H9 (cell line): ENCODE results near the gene FAM209A. TPM values are rescaled to one million over a fixed set of nuclear protein-coding genes. Genes with fewer than 3 reads are reported as not detected.
"Not testable (repeated sequence)": the region's sequence is repeated elsewhere in the genome, so short reads cannot be mapped to it uniquely, and the experiment has no call there.

Experiments
- DNase-seq: peaks from one replicate; pipeline ENCODE4 v3.0.0-alpha.2; 2017
- H2AFZ ChIP-seq: one replicate; pipeline ENCODE4 v1.6.1; 2013; ENCODE audit warnings: mild to moderate bottlenecking, low read length, control low read depth, moderate library complexity
- H2AK5ac ChIP-seq: 2 replicates; pipeline ENCODE4 v1.6.1; 2013; ENCODE audit warnings: low read length, control low read depth, mixed read lengths; ENCODE audit not compliant: insufficient read length
- H2BK120ac ChIP-seq: one replicate; pipeline ENCODE4 v1.6.1; 2013; ENCODE audit warnings: low read depth, mild to moderate bottlenecking, low read length, control low read depth, inconsistent platforms; ENCODE audit not compliant: poor library complexity, severe bottlenecking
- H2BK12ac ChIP-seq: 2 replicates; pipeline ENCODE4 v1.6.1; 2013; ENCODE audit warnings: low read length, control low read depth, mixed read lengths, low read depth; ENCODE audit not compliant: insufficient read length
- H2BK15ac ChIP-seq: 2 replicates; pipeline ENCODE4 v1.6.1; 2013; ENCODE audit warnings: low read depth, low read length, control low read depth
- H2BK20ac ChIP-seq: one replicate; pipeline ENCODE4 v1.6.1; 2013; ENCODE audit warnings: low read depth, mild to moderate bottlenecking, low read length, control low read depth, inconsistent platforms; ENCODE audit not compliant: poor library complexity, severe bottlenecking
- H2BK5ac ChIP-seq: 2 replicates; pipeline ENCODE4 v1.6.1; 2013; ENCODE audit warnings: low read length, control low read depth, mixed read lengths; ENCODE audit not compliant: insufficient read length
- H3K14ac ChIP-seq: 2 replicates; pipeline ENCODE4 v1.6.1; 2013; ENCODE audit warnings: low read length, control low read depth; ENCODE audit not compliant: insufficient read depth
- H3K18ac ChIP-seq: 2 replicates; pipeline ENCODE4 v1.6.1; 2013; ENCODE audit warnings: low read depth, mild to moderate bottlenecking, mixed read lengths, low read length, control low read depth; ENCODE audit not compliant: insufficient read length
- H3K23ac ChIP-seq: 2 replicates; pipeline ENCODE4 v1.6.1; 2013; ENCODE audit warnings: low read length, control low read depth, mixed read lengths, low read depth; ENCODE audit not compliant: insufficient read length
- H3K23me2 ChIP-seq: 2 replicates; pipeline ENCODE4 v1.6.1; 2013; ENCODE audit warnings: low read depth, mild to moderate bottlenecking, mixed read lengths, low read length, control low read depth; ENCODE audit not compliant: insufficient read length, poor library complexity, severe bottlenecking
- H3K27ac ChIP-seq: 2 replicates; pipeline ENCODE4 v1.5.1; 2013; ENCODE audit warnings: low read length, control low read depth, mixed read lengths, low read depth; ENCODE audit not compliant: insufficient read length
- H3K27me3 ChIP-seq: 2 replicates; pipeline ENCODE4 v1.6.1; 2013; ENCODE audit warnings: low read length, control low read depth, inconsistent platforms; ENCODE audit not compliant: insufficient read depth
- H3K4ac ChIP-seq: 2 replicates; pipeline ENCODE4 v1.6.1; 2013; ENCODE audit warnings: low read depth, mild to moderate bottlenecking, control low read depth, inconsistent platforms, low read length, moderate library complexity
- H3K4me1 ChIP-seq: 2 replicates; pipeline ENCODE4 v1.6.1; 2013; ENCODE audit warnings: low read length, control low read depth, inconsistent platforms; ENCODE audit not compliant: insufficient read depth
- H3K4me2 ChIP-seq: 2 replicates; pipeline ENCODE4 v1.6.1; 2013; ENCODE audit warnings: low read length, control low read depth, mixed read lengths; ENCODE audit not compliant: insufficient read length, insufficient read depth
- H3K56ac ChIP-seq: 2 replicates; pipeline ENCODE4 v1.6.1; 2013; ENCODE audit warnings: low read depth, mild to moderate bottlenecking, mixed read lengths, low read length, control low read depth; ENCODE audit not compliant: insufficient read length
- H3K79me1 ChIP-seq: 2 replicates; pipeline ENCODE4 v1.6.1; 2013; ENCODE audit warnings: low read depth, mild to moderate bottlenecking, moderate library complexity, low read length, control low read depth, inconsistent platforms; ENCODE audit not compliant: insufficient read depth, poor library complexity, severe bottlenecking
- H3K79me2 ChIP-seq: 2 replicates; pipeline ENCODE4 v1.6.1; 2013; ENCODE audit warnings: low read length, control low read depth, inconsistent platforms; ENCODE audit not compliant: insufficient read depth
- H3K9ac ChIP-seq: 2 replicates; pipeline ENCODE4 v1.6.1; 2013; ENCODE audit warnings: low read length, control low read depth, mixed read lengths; ENCODE audit not compliant: insufficient read length; ENCODE audit errors: extremely low read depth
- H3K9me3 ChIP-seq: one replicate; pipeline ENCODE4 v1.6.1; 2013; ENCODE audit warnings: low read depth, low read length, inconsistent platforms; ENCODE audit not compliant: control insufficient read depth
- H3T11ph ChIP-seq: one replicate; pipeline ENCODE4 v1.6.1; 2013; ENCODE audit warnings: mild to moderate bottlenecking, low read length, control low read depth, inconsistent platforms
- H4K20me1 ChIP-seq: one replicate; pipeline ENCODE4 v1.6.1; 2013; ENCODE audit not compliant: control insufficient read depth, insufficient read length, insufficient read depth
- H4K5ac ChIP-seq: 2 replicates; pipeline ENCODE4 v1.6.1; 2013; ENCODE audit warnings: low read depth, mild to moderate bottlenecking, mixed read lengths, low read length, control low read depth; ENCODE audit not compliant: insufficient read length
- H4K8ac ChIP-seq: replicated peaks from 2 replicates; pipeline ENCODE4 v1.6.1; 2013; ENCODE audit warnings: low read length, control low read depth, mixed read lengths, low read depth; ENCODE audit not compliant: insufficient read length
- H4K91ac ChIP-seq: 2 replicates; pipeline ENCODE4 v1.6.1; 2013; ENCODE audit warnings: low read depth, mild to moderate bottlenecking, moderate library complexity, mixed read lengths, low read length, control low read depth; ENCODE audit not compliant: insufficient read length
- H3K27ac Mint-ChIP-seq, 3 experiments: 2 replicates in 2 of 3; 3 replicates in 1 of 3; pipeline ENCODE4 v1.8.0; 2020 to 2021; ENCODE audit warnings: mixed read lengths in 3 of 3, mild to moderate bottlenecking in 1 of 3, moderate library complexity in 1 of 3
- H3K27me3 Mint-ChIP-seq: 2 replicates; pipeline ENCODE4 v1.8.0; 2021; ENCODE audit warnings: low read depth, mild to moderate bottlenecking, moderate library complexity, mixed read lengths
- H3K36me3 Mint-ChIP-seq, 3 experiments: 2 replicates in 2 of 3; 3 replicates in 1 of 3; pipeline ENCODE4 v1.8.0; 2020 to 2021; ENCODE audit warnings: low read depth in 3 of 3, mixed read lengths in 3 of 3; ENCODE audit not compliant: insufficient read depth in 1 of 3
- H3K4me1 Mint-ChIP-seq, 2 experiments: 2 replicates each; pipeline ENCODE4 v1.8.0; 2020; ENCODE audit warnings: mixed read lengths in 2 of 2
- H3K4me3 Mint-ChIP-seq, 2 experiments: 2 replicates in 1 of 2; 3 replicates in 1 of 2; pipeline ENCODE4 v1.8.0; 2020 to 2021; ENCODE audit warnings: mild to moderate bottlenecking in 2 of 2, mixed read lengths in 2 of 2, moderate library complexity in 1 of 2
- H3K9me3 Mint-ChIP-seq, 2 experiments: 2 replicates in 1 of 2; 3 replicates in 1 of 2; pipeline ENCODE4 v1.8.0; 2020; ENCODE audit warnings: mild to moderate bottlenecking in 2 of 2, mixed read lengths in 2 of 2, moderate library complexity in 1 of 2
- WGBS: extraction: QIAGEN DNeasy Blood & Tissue Kit; methylation state at CpG from one replicate; pipeline ENCODE4 v1.1.7; 2013; ENCODE audit warnings: missing lambda C conversion rate, low lambda C conversion rate, mixed read lengths; ENCODE audit not compliant: insufficient read length; ENCODE audit errors: extremely low coverage; 5-methylcytosine and 5-hydroxymethylcytosine counted together
- long read RNA-seq: library from polyadenylated mRNA; unstranded; transcript quantifications from one replicate; pipeline ENCODE4 v2.0.0, GENCODE V29; 2020
- total RNA-seq: library from RNA; stranded (reverse); gene quantifications from 2 replicates; pipeline ENCODE4 v1.2.1, GENCODE V29; 2021

The FAM209A gene, protein sequence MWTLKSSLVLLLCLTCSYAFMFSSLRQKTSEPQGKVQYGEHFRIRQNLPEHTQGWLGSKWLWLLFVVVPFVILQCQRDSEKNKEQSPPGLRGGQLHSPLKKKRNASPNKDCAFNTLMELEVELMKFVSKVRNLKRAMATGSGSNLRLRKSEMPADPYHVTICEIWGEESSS
- 0.24 TPM in 1 of 2 replicates, not detected in the other for total RNA-seq
- long read RNA-seq = 0 reads

- not testable (repeated sequence) for H3K9me3 ChIP-seq, H3K79me1 ChIP-seq, H3K18ac ChIP-seq, H4K8ac ChIP-seq, H3K4ac ChIP-seq, H2BK5ac ChIP-seq, DNase-seq, H3K4me2 ChIP-seq, H3K14ac ChIP-seq, H3K4me3 Mint-ChIP-seq, H3K23ac ChIP-seq, H2BK20ac ChIP-seq, H3T11ph ChIP-seq, H2BK12ac ChIP-seq, H3K56ac ChIP-seq, H2AFZ ChIP-seq, H4K91ac ChIP-seq, H3K79me2 ChIP-seq, H3K27me3 Mint-ChIP-seq, H3K27ac ChIP-seq, H2AK5ac ChIP-seq, H4K20me1 ChIP-seq, H3K4me1 Mint-ChIP-seq, H4K5ac ChIP-seq, H3K27me3 ChIP-seq, H3K4me1 ChIP-seq, H2BK15ac ChIP-seq, H3K9ac ChIP-seq, H3K23me2 ChIP-seq, H2BK120ac ChIP-seq
- Mint-ChIP-seq H3K36me3 (peaks cover 19 to 26% (median 26%) of the 10 kb centered on the region in 3 experiments), H3K9me3 (peaks cover 15 to 17% of the 10 kb centered on the region in 2 experiments), H3K27ac (0 out of 7 replicates have a peak within 1 kb of the TSS, but pooled peaks of 1 of the 3 experiments have one; percentile 1)
- no CpG with 5 or more reads among the region's 7 CpGs for WGBS
These were observed at the start of gene FAM209A for GRCh38 chr20:56524444-56524843. TSS of gene FAM209A (plus strand) at chr20:56524744. CDS start at chr20:56524809, 65 bp downstream.
